SK-N-SH treated with all-trans-retinoic acid at 6 μM for 48 hours (cell line): ENCODE data around the gene CRTAP.

Source experiments
- ATAC-seq: fragments of 200-7000 bp; cut with Tn5 transposase; 3 replicates; pipeline ENCODE4 v1.9.1; 2020; ENCODE audit warnings: mild to moderate bottlenecking, moderate library complexity
- ARNTL ChIP-seq: fragments of 450-650 bp; formaldehyde crosslinking; IDR thresholded peaks from 2 replicates; pipeline ENCODE4 v1.5.0; 2020; ENCODE audit warnings: low read depth, mild to moderate bottlenecking, moderate library complexity, borderline replicate concordance
- BACH2 ChIP-seq: fragments of 250-450 bp; sonication (Bioruptor Pico); IDR thresholded peaks from 2 replicates; pipeline ENCODE4 v1.9.0; 2021; ENCODE audit warnings: mild to moderate bottlenecking, borderline replicate concordance
- CREB5 ChIP-seq: fragments of 250-450 bp; sonication (Bioruptor Pico); IDR thresholded peaks from 2 replicates; pipeline ENCODE4 v1.5.1; 2020; ENCODE audit warnings: low read depth, mild to moderate bottlenecking, moderate library complexity
- CSDC2 ChIP-seq: fragments of 250-450 bp; sonication (Bioruptor Pico); IDR thresholded peaks from 2 replicates; pipeline ENCODE4 v1.5.0; 2020; ENCODE audit warnings: mild to moderate bottlenecking, moderate library complexity
- CSRNP3 ChIP-seq: fragments of 250-450 bp; sonication (Bioruptor Pico); IDR thresholded peaks from 2 replicates; pipeline ENCODE4 v1.5.1; 2021; ENCODE audit warnings: mild to moderate bottlenecking, moderate library complexity
- ESRRG ChIP-seq: fragments of 250-450 bp; sonication (Bioruptor Pico); IDR thresholded peaks from 2 replicates; pipeline ENCODE4 v1.6.1; 2021; ENCODE audit warnings: mild to moderate bottlenecking
- GLIS3 ChIP-seq: fragments of 250-450 bp; sonication (Bioruptor Pico); IDR thresholded peaks from 2 replicates; pipeline ENCODE4 v1.5.0; 2020; ENCODE audit warnings: mild to moderate bottlenecking, moderate library complexity
- ISL1 ChIP-seq: fragments of 250-450 bp; sonication (Bioruptor Pico); IDR thresholded peaks from 2 replicates; pipeline ENCODE4 v2.1.2; 2022; ENCODE audit warnings: mild to moderate bottlenecking, moderate library complexity
- OSR1 ChIP-seq: fragments of 250-450 bp; sonication (Bioruptor Pico); IDR thresholded peaks from 2 replicates; pipeline ENCODE4 v1.8.0; 2022; ENCODE audit warnings: moderate library complexity, mild to moderate bottlenecking, inconsistent platforms
- PATZ1 ChIP-seq: fragments of 250-450 bp; sonication (Bioruptor Pico); IDR thresholded peaks from 2 replicates; pipeline ENCODE4 v1.8.0; 2020; ENCODE audit warnings: mild to moderate bottlenecking, moderate library complexity, borderline replicate concordance
- POU6F1 ChIP-seq: fragments of 250-450 bp; sonication (Bioruptor Pico); IDR thresholded peaks from 2 replicates; pipeline ENCODE4 v1.8.0; 2021; ENCODE audit warnings: low read depth, mild to moderate bottlenecking, moderate library complexity, borderline replicate concordance
- PPARA ChIP-seq: fragments of 250-450 bp; sonication (Bioruptor Pico); IDR thresholded peaks from 2 replicates; pipeline ENCODE4 v1.5.0; 2020; ENCODE audit warnings: mild to moderate bottlenecking, borderline replicate concordance
- RARB ChIP-seq: fragments of 250-450 bp; sonication (Bioruptor Pico); IDR thresholded peaks from 2 replicates; pipeline ENCODE4 v1.8.0; 2021; ENCODE audit warnings: mild to moderate bottlenecking, moderate library complexity
- SNAI2 ChIP-seq: fragments of 250-450 bp; sonication (Bioruptor Pico); IDR thresholded peaks from 2 replicates; pipeline ENCODE4 v1.5.0; 2020; ENCODE audit warnings: mild to moderate bottlenecking, moderate library complexity
- TCF4 ChIP-seq: fragments of 250-450 bp; sonication (Bioruptor Pico); IDR thresholded peaks from 2 replicates; pipeline ENCODE4 v1.8.0; 2021; ENCODE audit warnings: mild to moderate bottlenecking, moderate library complexity, borderline replicate concordance
- TOX ChIP-seq: fragments of 250-450 bp; sonication (Bioruptor Pico); IDR thresholded peaks from 2 replicates; pipeline ENCODE4 v1.8.0; 2021; ENCODE audit warnings: mild to moderate bottlenecking, moderate library complexity, borderline replicate concordance
- TSHZ2 ChIP-seq: fragments of 250-450 bp; sonication (Bioruptor Pico); IDR thresholded peaks from 2 replicates; pipeline ENCODE4 v1.5.0; 2020; ENCODE audit warnings: mild to moderate bottlenecking, moderate library complexity
- ZC3H10 ChIP-seq: fragments of 250-450 bp; sonication (Bioruptor Pico); IDR thresholded peaks from 2 replicates; pipeline ENCODE4 v1.5.1; 2021; ENCODE audit warnings: mild to moderate bottlenecking, moderate library complexity
- ZFP3 ChIP-seq: fragments of 250-450 bp; sonication (Bioruptor Pico); IDR thresholded peaks from 2 replicates; pipeline ENCODE4 v1.5.0; 2020; ENCODE audit warnings: mild to moderate bottlenecking, moderate library complexity
- ZFP30 ChIP-seq: fragments of 450-650 bp; formaldehyde crosslinking; IDR thresholded peaks from 2 replicates; pipeline ENCODE4 v1.5.0; 2022; ENCODE audit warnings: mild to moderate bottlenecking, moderate library complexity
- ZNF565 ChIP-seq: fragments of 450-650 bp; formaldehyde crosslinking; conservative IDR thresholded peaks from 2 replicates; pipeline ENCODE4 v1.5.0; 2020; ENCODE audit warnings: low read depth, mild to moderate bottlenecking, moderate library complexity
- ZNF70 ChIP-seq: fragments of 450-650 bp; formaldehyde crosslinking; IDR thresholded peaks from 2 replicates; pipeline ENCODE4 v1.5.0; 2020; ENCODE audit warnings: mild to moderate bottlenecking, moderate library complexity
- ZNF8 ChIP-seq: fragments of 450-650 bp; formaldehyde crosslinking; IDR thresholded peaks from 2 replicates; pipeline ENCODE4 v1.5.0; 2020; ENCODE audit warnings: mild to moderate bottlenecking, moderate library complexity

Gene CRTAP

GRCh38 chr3:33132019-33132360 is 18.2 kb downstream of the CRTAP start:
- TF ChIP-seq ZC3H10 (CRISPR knock-in tag) (no peak), GLIS3 (CRISPR knock-in tag) (no peak), RARB (CRISPR knock-in tag) (no peak), ISL1 (CRISPR knock-in tag) (no peak), OSR1 (no peak), ESRRG (CRISPR knock-in tag) (no peak), ZFP30 (CRISPR knock-in tag) (no peak), POU6F1 (no peak), ARNTL (CRISPR knock-in tag) (no peak), PATZ1 (no peak), CREB5 (no peak), CSDC2 (CRISPR knock-in tag) (no peak), PPARA (CRISPR knock-in tag) (no peak), ZNF565 (CRISPR knock-in tag) (no peak), BACH2 (no peak), TSHZ2 (CRISPR knock-in tag) (no peak), ZNF70 (CRISPR knock-in tag) (no peak), SNAI2 (CRISPR knock-in tag) (no peak)
- TF ChIP-seq, all 23 proteins: peak for 0
- no peak; the same call in 1 of the 3 replicates for ATAC-seq

GRCh38 chr3:33134026-33134625 is 20.3 kb downstream of the CRTAP start:
- no peak for ATAC-seq
- no peak for TF ChIP-seq BACH2
- TF ChIP-seq TOX (CRISPR knock-in tag): no peak
- no peak for TF ChIP-seq PPARA (CRISPR knock-in tag)
- no peak for TF ChIP-seq CSRNP3 (CRISPR knock-in tag)
- no peak for TF ChIP-seq ZFP3
- no peak for TF ChIP-seq TCF4 (CRISPR knock-in tag)
- no peak for TF ChIP-seq ISL1 (CRISPR knock-in tag)
- TF ChIP-seq TSHZ2 (CRISPR knock-in tag): no peak
- no peak for TF ChIP-seq OSR1
- TF ChIP-seq RARB (CRISPR knock-in tag): no peak
- no peak for TF ChIP-seq ESRRG (CRISPR knock-in tag)
- TF ChIP-seq CREB5: no peak
- no peak for TF ChIP-seq POU6F1
- no peak for TF ChIP-seq GLIS3 (CRISPR knock-in tag)
- no peak for TF ChIP-seq ZFP30 (CRISPR knock-in tag)
- no peak for TF ChIP-seq ZNF8
- TF ChIP-seq ZC3H10 (CRISPR knock-in tag): no peak
- TF ChIP-seq, all 23 proteins: peak for 0
